Right ventricle myocardium superior (tissue), 1 donor: ENCODE results near the gene SMARCD2. TPM values are rescaled to one million over a fixed set of nuclear protein-coding genes. Genes with fewer than 3 reads are reported as not detected.
"Not testable (repeated sequence)": the region's sequence is repeated elsewhere in the genome, so short reads cannot be mapped to it uniquely, and the experiment has no call there.

Experiments used
- ATAC-seq: fragments of 200-7000 bp; cut with Tn5 transposase; one replicate; pipeline ENCODE4 v1.9.1; 2020; ENCODE audit warnings: mild to moderate bottlenecking; ENCODE audit not compliant: poor library complexity
- DNase-seq: peaks from one replicate; pipeline ENCODE4 v3.0.0-alpha.2; 2020
- intact Hi-C: fragments of 100-400 bp; cut with DNase I; formaldehyde crosslinking; loops from one replicate; pipeline ENCODE4 v1.11.2; 2022
- long read RNA-seq: library from polyadenylated mRNA; unstranded; transcript quantifications from one replicate; pipeline ENCODE4 v2.0.0, GENCODE V29; 2021
- total RNA-seq: library from RNA; stranded (reverse); fragmentation: NEBNext Ultra II Directional; extraction: Animal tissue kit (Norgen Biotek cat#: 25700); gene quantifications from one replicate; pipeline ENCODE4 v1.2.1, GENCODE V29; 2021
- donor health status: DM: no; HTN: yes; CAD: no; lungs with severe emphysema.

SMARCD2 gene
- total RNA-seq, result 22.0 TPM
- long read RNA-seq, transcript SMARCD2-203 (13 exons, 2,716 nt), result major isoform, 46 of 60 reads
- long read RNA-seq, partial matches to known transcripts, result 4 of 60 reads
- long read RNA-seq, other reads (novel, unspliced or antisense), result 10 of 60 reads

GRCh38 chr17:63842540-63843386, at the start of gene SMARCD2:
TSS of gene SMARCD2 (minus strand) at chr17:63842685. CDS start at chr17:63842674, 11 bp downstream.
- ATAC-seq, result peak; percentile 83
- intact Hi-C loops, result no loop called here
- DNase-seq, result peak; percentile 99

- DNase-seq, intact Hi-C loops: not testable (repeated sequence)
- ATAC-seq, result peak; percentile 82
Measured at GRCh38 chr17:63889026-63889848, 46.8 kb upstream of the SMARCD2 start.

- ATAC-seq, result not testable (repeated sequence)
Measured at GRCh38 chr17:63885119-63885518, 42.6 kb upstream of the SMARCD2 start.

GRCh38 chr17:63882626-63883126, 40.2 kb upstream of the SMARCD2 start:
- DNase-seq, ATAC-seq, intact Hi-C loops: not testable (repeated sequence)

More at GRCh38 chr17:63885119-63885518, 42.6 kb upstream of the SMARCD2 start:
- DNase-seq, intact Hi-C loops: not testable (repeated sequence)

GRCh38 chr17:63881935-63882601, 39.6 kb upstream of the SMARCD2 start, which contains the start of gene GH2:
TSS of gene GH2 (minus strand) at chr17:63881944. CDS start at chr17:63881801, 143 bp downstream.
- no peak for DNase-seq
- ATAC-seq, result peak; percentile 72
- intact Hi-C loops, result no loop called here

- peak; percentile 46 for DNase-seq
- peak; percentile 72 for ATAC-seq
Measured at GRCh38 chr17:63881337-63881736, 38.9 kb upstream of the SMARCD2 start.

GRCh38 chr17:63880706-63881105, 38.2 kb upstream of the SMARCD2 start:
- no peak for DNase-seq
- intact Hi-C loops, result no loop called here
- ATAC-seq, result no peak

More at GRCh38 chr17:63881337-63881736, 38.9 kb upstream of the SMARCD2 start:
- intact Hi-C loops, result not testable (repeated sequence)

- intact Hi-C loops, ATAC-seq, DNase-seq: not testable (repeated sequence)
Measured at GRCh38 chr17:63878413-63878812, 35.9 kb upstream of the SMARCD2 start.

GRCh38 chr17:63874693-63875092, 32.2 kb upstream of the SMARCD2 start:
- ATAC-seq, DNase-seq: not testable (repeated sequence)

GRCh38 chr17:63874061-63874626, 31.7 kb upstream of the SMARCD2 start:
- intact Hi-C loops, result not testable (repeated sequence)

More at GRCh38 chr17:63874693-63875092, 32.2 kb upstream of the SMARCD2 start:
- intact Hi-C loops, result not testable (repeated sequence)

GRCh38 chr17:63873577-63873976, 31.1 kb upstream of the SMARCD2 start, which contains the start of gene CSH2:
TSS of gene CSH2 (minus strand) at chr17:63873677. CDS start at chr17:63873614, 63 bp downstream.
- ATAC-seq, DNase-seq, intact Hi-C loops: not testable (repeated sequence)

More at GRCh38 chr17:63874061-63874626, 31.7 kb upstream of the SMARCD2 start:
- ATAC-seq, DNase-seq: not testable (repeated sequence)

GRCh38 chr17:63871646-63872365, 29.3 kb upstream of the SMARCD2 start:
- intact Hi-C loops, ATAC-seq, DNase-seq: not testable (repeated sequence)

- ATAC-seq, intact Hi-C loops: not testable (repeated sequence)
Measured at GRCh38 chr17:63870292-63870665, 27.8 kb upstream of the SMARCD2 start.

GRCh38 chr17:63869491-63870291, 27.2 kb upstream of the SMARCD2 start:
- ATAC-seq, DNase-seq, intact Hi-C loops: not testable (repeated sequence)

More at GRCh38 chr17:63870292-63870665, 27.8 kb upstream of the SMARCD2 start:
- not testable (repeated sequence) for DNase-seq

- ATAC-seq, intact Hi-C loops, DNase-seq: not testable (repeated sequence)
Measured at GRCh38 chr17:63866625-63867024, 24.1 kb upstream of the SMARCD2 start.

GRCh38 chr17:63859257-63859656, 16.8 kb upstream of the SMARCD2 start:
- intact Hi-C loops, result no loop called here
- no peak for DNase-seq
- ATAC-seq, result no peak
